ENCODE measurements around the gene OCRL. TPM values are rescaled to one million over a fixed set of nuclear protein-coding genes. Genes with fewer than 3 reads are reported as not detected.

The OCRL gene
- polyA plus RNA-seq, 1 of the 3 experiments (the other 2 are of a cell fraction): 18.6 TPM

- peak; percentile 56 for TF ChIP-seq FOSL2 (IDR thresholded peaks at IDR 0.05; ENCODE audit: borderline replicate concordance, low read depth)
- no peak for TF ChIP-seq RFX5 (IDR thresholded peaks at IDR 0.05; ENCODE audit: low read length)
- TF ChIP-seq MEF2A (IDR thresholded peaks at IDR 0.05; ENCODE audit: borderline replicate concordance, low read depth): no peak
- TF ChIP-seq FOXM1 (IDR thresholded peaks at IDR 0.05; ENCODE audit: low read depth): no peak
Measured at GRCh38 chrX:129496625-129497024, 43.4 kb upstream of the OCRL start (continued).

GRCh38 chrX:129497146-129497843 lies 42.8 kb upstream of the OCRL start:
- POLR2A ChIA-PET: no interaction called here
- DNase-seq: no peak
- Histone ChIP-seq H3K9me2 (no peaks in the 10 kb centered on the region), H3K36me3 (replicated peaks in 1 of 2; ENCODE audit: control insufficient read depth in 1 of 2, insufficient read depth in 2 of 2, low read length in 1 of 2) (peaks cover 31 to 32% of the 10 kb centered on the region in 2 experiments), H3K27ac (ENCODE audit: low read depth in 2 of 2, low read length in 1 of 2) (peak overlapping the region in 1 of 2 experiments; percentile 72; a peak in 2 of 4 replicates), H3K4me3 (ENCODE audit: low read depth in 2 of 2, low read length in 1 of 2) (no peak overlapping the region), H3K27me3 (ENCODE audit: insufficient read depth) (no peaks in the 10 kb centered on the region), H3K9me3 (no peaks in the 10 kb centered on the region), H4K20me1 (ENCODE audit: insufficient read depth) (no peaks in the 10 kb centered on the region), H3K9ac (no peak overlapping the region), H2AFZ (ENCODE audit: low read depth) (no peak overlapping the region), H3K4me1 (ENCODE audit: control insufficient read depth in 1 of 2, insufficient read depth in 2 of 2, low read depth in 1 of 2, low read length in 1 of 2) (peaks cover 0 to 16% of the 10 kb centered on the region in 2 experiments; a peak in 1 of 4 replicates), H3F3A (replicated peaks; ENCODE audit: insufficient read depth) (peaks cover 40% of the 10 kb centered on the region), H3K79me2 (ENCODE audit: insufficient read depth) (no peaks in the 10 kb centered on the region), H3K4me2 (no peak overlapping the region; the same call in 1 of the 2 replicates)
- no peak for TF ChIP-seq EP300 (IDR thresholded peaks at IDR 0.05; ENCODE audit: borderline replicate concordance in 1 of 2, low read depth in 1 of 2, low read length in 1 of 2)
- TF ChIP-seq GABPA (IDR thresholded peaks at IDR 0.05; ENCODE audit: low read depth): no peak
- TF ChIP-seq USF2 (IDR thresholded peaks at IDR 0.05; ENCODE audit: borderline replicate concordance, low read depth, low read length): no peak
- no peak for TF ChIP-seq CHD2 (IDR thresholded peaks at IDR 0.05; ENCODE audit: low read length, partially characterized antibody)
- no peak for TF ChIP-seq TAF1 (IDR thresholded peaks at IDR 0.05; ENCODE audit: borderline replicate concordance, low read depth, low read length)
- TF ChIP-seq IRF3 (IDR thresholded peaks at IDR 0.05; ENCODE audit: low read depth, low read length): no peak
- TF ChIP-seq NRF1 (IDR thresholded peaks at IDR 0.05; ENCODE audit: low read depth, low read length): no peak
- TF ChIP-seq RXRA (IDR thresholded peaks at IDR 0.05; ENCODE audit: borderline replicate concordance, low read depth): no peak
- TF ChIP-seq FOSL2 (IDR thresholded peaks at IDR 0.05; ENCODE audit: borderline replicate concordance, low read depth): no peak
- TF ChIP-seq RCOR1 (IDR thresholded peaks at IDR 0.05; ENCODE audit: low read length): no peak
- TF ChIP-seq EZH2phosphoT487 (IDR thresholded peaks at IDR 0.05; ENCODE audit: borderline replicate concordance, low read depth): no peak
- CTCF ChIA-PET: no interaction called here
- WGBS (ENCODE audit: low lambda C conversion rate): 42% methylated on average over 3 of the region's 3 CpGs

Measured in SK-N-SH (cell line).